ENCODE results near the gene ZFHX2.

ZFHX2 gene

GRCh38 chr14:23559010-23559925 is 7.7 kb upstream of the ZFHX2 start:
- no peak for DNase-seq

DNA sequence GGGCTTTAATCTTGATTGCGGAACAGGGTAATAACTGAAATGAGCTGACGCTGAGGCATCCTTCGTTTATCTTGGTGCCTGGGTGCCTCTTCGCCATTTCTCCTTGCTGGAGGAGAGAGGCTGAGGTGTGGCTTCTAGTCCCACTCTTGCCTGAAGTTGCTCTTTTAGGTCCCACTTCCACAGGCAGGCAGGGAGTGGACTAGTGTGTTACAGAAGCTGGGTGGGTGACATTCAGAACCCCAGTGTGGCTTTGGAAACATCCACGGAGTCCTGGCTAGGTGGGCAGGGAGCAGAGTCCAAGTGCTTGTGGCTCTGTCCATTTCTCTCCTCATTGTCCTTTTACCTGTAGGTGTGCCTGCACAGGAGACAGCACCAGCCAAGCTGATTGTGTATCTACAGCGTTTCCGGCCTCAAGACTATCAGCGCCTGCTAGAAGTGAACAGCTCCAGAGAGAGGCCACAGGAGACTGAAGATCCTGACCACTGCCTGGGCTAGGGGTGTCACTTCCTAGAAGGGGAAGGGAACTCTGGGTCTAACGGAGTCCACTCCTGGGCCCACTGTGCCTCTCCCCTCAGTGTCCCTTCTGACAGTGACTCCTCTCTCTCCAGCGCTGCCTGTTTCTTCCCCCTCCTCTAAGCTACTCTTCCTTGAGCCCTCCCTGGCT is 6.9 kb upstream of the ZFHX2 start:
- DNase-seq: no peak

- DNase-seq: no peak
These were observed 6.4 kb upstream of the ZFHX2 start for GRCh38 chr14:23557946-23558345.

GRCh38 chr14:23557521-23557920 is 6.0 kb upstream of the ZFHX2 start:
- no peak for DNase-seq

GRCh38 chr14:23556700-23557440 is 5.3 kb upstream of the ZFHX2 start:
- no peak for DNase-seq

- peak; percentile 35 for DNase-seq
These were observed 4.5 kb upstream of the ZFHX2 start, which contains the start of gene THTPA for GRCh38 chr14:23555882-23556699. THTPA (plus strand) TSS chr14:23556271; CDS start chr14:23556758, 487 bp downstream.

DNA sequence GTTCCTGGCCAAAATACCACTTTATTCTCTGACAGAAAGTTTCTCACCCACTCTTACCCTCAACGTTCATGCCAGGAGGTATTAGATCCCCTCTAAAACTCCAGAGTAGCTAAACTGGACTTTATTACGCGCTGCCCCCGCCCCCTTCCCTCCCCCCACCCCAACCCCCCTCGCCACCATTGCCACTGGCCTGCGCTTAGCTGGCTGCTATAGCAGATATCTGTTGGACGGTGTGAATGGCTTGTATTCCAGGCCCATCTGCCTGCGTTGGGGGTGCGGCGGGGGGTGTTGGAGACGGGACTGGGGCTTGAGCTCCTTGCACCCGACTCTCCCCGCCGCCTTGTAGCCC is 3.9 kb upstream of the ZFHX2 start:
- no peak for DNase-seq

DNA sequence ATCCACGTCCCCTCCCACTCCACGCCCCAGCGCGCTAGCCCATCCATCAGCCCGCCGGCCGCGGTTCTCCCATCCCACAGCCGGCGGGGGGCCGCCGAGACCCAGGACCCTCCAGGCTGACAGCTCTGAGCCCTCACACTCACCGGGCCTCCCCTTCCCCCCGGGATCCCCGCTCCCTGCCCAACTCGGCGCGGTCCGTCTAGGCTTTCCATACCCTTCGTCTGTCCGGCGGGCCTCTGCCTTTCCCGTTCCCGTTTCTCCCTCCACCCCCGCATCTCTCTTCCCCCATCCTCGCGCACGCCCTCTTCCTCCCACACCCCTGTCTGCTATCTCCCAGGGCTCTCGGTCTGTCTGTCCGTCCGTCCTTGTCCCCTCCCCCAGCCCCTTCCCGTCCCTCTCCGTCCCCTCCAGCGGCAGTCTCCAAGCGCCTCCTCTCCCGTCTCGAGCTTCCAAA is 726 bp downstream of the ZFHX2 start:
- no peak for DNase-seq

GRCh38 chr14:23550131-23550811 is 1.3 kb downstream of the ZFHX2 start:
- DNase-seq: no peak

DNA sequence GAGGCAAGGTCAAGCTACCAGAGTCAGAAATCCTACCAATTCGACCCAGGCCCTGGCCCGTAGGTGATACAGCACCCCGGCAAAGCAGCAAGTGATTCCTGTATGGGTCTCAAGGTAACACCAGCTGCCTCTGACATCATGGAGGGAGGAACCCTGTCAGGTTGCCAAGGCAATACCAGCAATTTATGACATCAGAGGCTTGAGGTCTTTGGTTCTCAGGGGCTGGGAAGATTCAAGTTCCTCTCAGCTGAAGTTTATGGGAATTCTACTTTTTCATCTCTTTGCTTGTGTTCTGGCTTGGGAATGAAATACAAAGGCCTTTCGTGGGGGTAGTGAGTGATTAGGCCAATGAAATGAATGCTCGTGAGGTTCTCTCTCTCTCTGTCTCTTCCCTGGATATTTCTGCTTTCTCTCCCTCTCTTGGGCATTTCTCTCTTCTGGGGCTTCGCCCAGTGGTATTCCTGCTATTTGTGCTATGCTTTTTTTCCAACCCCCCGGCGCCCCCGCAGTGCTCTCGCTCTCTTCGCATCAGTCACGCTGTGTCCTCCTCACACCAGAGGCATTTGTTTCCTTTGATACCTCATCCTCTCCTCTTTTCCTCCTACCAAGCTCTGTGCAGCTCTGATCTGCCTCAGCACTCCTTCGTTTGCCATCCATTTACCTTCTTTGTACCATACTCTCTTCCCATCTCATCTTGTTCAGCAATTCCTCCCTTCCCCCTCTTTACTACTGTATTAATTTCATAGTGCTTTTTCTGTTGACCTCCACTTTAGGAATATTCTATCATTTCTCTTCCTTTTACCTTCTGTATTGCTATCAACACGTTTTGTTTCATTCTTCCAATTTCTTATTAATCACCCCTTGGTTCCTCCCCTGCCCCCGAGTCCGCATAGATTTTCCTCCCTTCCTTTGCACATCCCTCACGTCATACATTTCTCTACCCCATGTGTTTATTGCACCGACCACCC is 2.9 kb downstream of the ZFHX2 start:
- DNase-seq: no peak

- no peak for DNase-seq
These were observed 3.6 kb downstream of the ZFHX2 start for GRCh38 chr14:23547924-23548323.

DNA sequence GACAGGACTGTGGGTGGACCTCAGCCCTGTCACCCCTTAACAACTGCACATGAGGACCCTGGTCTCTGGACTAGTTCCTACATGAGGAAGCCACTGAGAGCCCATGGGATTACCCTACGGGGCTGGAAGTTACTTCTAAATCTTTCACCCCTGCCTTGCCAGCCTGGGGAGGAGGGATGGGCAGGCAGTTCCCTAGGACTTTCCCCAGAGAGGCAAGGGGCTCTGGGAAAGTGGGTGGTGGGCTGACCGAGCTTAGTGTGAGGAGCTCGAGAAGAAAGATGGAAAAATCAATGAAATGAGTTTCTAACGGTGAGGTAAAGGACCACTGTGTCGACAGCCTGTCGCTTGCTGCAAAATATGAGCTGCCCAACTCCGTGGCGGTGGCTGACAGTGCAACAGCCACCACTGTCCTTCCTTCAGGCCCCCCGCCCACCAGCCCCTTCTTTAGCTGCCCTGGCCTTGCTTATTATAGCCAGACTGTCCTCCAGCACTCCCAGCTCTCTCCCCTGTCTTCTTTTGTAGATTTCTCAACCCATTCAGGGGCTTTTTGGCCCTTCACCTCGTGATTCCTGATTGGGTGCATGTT is 5.0 kb downstream of the ZFHX2 start:
- DNase-seq: no peak

DNA sequence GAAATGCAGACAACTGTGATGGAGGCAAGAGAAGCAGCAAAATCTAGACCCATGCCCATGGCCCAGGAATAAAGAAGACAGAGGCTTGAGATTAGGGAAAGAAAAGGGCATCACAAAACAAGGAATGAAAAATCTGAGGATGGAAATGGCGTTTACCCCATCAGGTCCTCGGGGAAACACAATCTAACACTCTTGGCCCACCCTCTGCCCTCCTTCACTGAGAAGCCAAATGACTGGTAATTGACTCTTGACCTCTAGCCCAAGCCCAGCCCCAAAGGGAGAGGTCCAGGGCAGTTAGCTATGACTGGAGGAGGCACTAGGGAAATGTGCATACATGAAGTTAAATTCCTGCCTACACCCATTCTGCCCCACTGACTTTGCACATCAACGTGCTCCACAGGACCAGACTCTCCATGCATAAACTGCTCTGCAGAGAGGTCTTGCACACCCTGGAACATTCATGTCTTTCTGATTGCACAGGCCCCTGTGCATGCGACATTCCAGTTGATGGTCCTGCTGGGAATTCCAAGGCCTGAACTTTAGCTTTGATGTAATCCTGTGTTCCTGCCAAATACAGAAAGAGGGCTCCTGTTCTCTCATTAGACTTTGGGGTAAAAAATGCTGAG is 5.7 kb downstream of the ZFHX2 start:
- no peak for DNase-seq

- DNase-seq: peak; percentile 82
These were observed 6.8 kb downstream of the ZFHX2 start for GRCh38 chr14:23544511-23545447.

GRCh38 chr14:23543403-23543802 is 8.2 kb downstream of the ZFHX2 start:
- no peak for DNase-seq

GRCh38 chr14:23542261-23542660 is 9.3 kb downstream of the ZFHX2 start:
- DNase-seq: no peak

GRCh38 chr14:23540141-23540469 is 11.5 kb downstream of the ZFHX2 start:
- no peak for DNase-seq

GRCh38 chr14:23539248-23540140 is 12.1 kb downstream of the ZFHX2 start:
- no peak for DNase-seq

Measured in NCI-H2081 treated with DMSO at 0.1 percent for 48 hours (cell line).